Cardiac fibroblast (primary cell): ENCODE data around the gene TSC1.

Source experiments
- DNase-seq, 2 donors: peaks; one replicate each; pipeline versions ENCODE4 v3.0.0 to v3.0.0-alpha.2; 2010; ENCODE audit warnings: low read depth in 2 of 2
- H3K4me3 ChIP-seq, 2 donors: replicated peaks in 1 of 2; 1 replicate in 1 of 2; 2 replicates in 1 of 2; pipeline ENCODE4 v1.5.1; 2011; ENCODE audit warnings: low read depth in 2 of 2, low read length in 2 of 2, mild to moderate bottlenecking in 2 of 2, moderate library complexity in 1 of 2
- CTCF ChIP-seq: IDR thresholded peaks from one replicate; pipeline ENCODE4 v1.5.1; 2011; ENCODE audit warnings: low read depth, mild to moderate bottlenecking, low read length, inconsistent platforms

Gene TSC1

DNA sequence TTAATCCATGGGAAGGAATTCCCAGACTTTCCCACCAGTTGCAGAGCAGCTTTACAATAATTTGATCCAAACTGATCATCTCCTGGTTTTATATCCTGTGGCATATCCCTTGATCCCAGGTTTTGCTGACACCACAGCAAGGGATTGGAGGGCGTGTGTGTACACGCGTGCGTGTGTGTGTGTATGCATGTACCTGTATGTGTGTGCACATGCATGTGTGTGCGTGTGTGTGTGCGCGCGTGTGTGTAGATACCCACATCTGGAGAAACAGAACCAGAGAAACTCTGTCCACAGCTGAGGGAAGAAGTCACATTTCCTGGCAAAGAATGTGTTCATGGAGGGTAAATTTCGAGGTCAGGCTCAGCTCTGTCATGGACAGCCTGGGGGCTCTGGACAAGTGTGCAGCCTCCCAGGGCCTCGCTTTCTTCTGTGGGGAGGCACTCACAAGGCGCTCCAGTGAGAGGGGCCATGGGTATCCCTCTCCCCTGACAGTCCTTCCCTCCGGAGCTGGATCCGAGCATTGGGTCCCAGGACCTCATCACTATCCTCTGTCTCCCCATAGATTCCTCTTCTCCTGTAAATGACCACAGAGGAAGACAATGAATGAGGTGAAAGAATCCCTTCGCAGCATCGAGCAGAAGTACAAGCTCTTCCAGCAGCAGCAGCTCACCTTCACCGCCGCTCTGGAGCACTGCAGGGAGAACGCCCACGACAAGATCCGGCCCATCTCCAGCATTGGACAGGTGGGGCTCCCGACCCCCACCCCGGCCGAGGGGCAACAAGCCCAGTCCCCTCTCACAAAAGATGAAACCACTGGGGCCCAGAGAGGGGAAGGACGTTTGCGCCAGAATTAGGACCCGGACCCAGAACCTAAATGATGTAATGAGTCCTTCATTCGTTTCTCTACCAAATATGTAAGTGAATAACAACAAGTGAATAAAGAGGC, 60.8 kb downstream of the TSC1 start:
- no peak overlapping the region for H3K4me3 ChIP-seq
- no peak for DNase-seq
- no peak for TF ChIP-seq CTCF

- TF ChIP-seq CTCF = no peak
- no peak overlapping the region for H3K4me3 ChIP-seq
- DNase-seq = no peak
Measured at GRCh38 chr9:132882616-132883015, 61.8 kb downstream of the TSC1 start.

DNA sequence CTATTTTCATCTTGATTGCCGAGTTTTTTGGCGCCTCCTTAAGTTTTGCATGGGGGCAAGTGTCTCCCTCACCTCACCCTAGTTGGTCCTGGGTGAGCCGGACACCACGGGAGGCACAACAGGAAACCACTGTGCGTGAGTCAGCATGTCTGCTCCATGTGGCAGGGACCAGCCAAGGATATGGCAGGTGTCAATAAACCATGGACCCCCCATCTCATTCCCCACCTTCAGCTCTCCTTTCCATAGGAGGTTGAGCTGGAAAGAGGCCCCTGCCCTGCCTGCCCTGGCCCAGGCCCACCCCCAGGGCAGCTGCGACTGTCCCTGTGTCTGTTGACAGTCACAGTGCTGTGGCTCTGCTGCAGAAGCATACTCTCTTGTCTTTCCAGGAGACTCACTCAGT, 62.6 kb downstream of the TSC1 start:
- TF ChIP-seq CTCF = no peak
- no peak overlapping the region for H3K4me3 ChIP-seq
- DNase-seq = no peak

GRCh38 chr9:132880324-132880661, 64.1 kb downstream of the TSC1 start:
- DNase-seq = no peak
- no peak for TF ChIP-seq CTCF
- H3K4me3 ChIP-seq = no peak overlapping the region

DNA sequence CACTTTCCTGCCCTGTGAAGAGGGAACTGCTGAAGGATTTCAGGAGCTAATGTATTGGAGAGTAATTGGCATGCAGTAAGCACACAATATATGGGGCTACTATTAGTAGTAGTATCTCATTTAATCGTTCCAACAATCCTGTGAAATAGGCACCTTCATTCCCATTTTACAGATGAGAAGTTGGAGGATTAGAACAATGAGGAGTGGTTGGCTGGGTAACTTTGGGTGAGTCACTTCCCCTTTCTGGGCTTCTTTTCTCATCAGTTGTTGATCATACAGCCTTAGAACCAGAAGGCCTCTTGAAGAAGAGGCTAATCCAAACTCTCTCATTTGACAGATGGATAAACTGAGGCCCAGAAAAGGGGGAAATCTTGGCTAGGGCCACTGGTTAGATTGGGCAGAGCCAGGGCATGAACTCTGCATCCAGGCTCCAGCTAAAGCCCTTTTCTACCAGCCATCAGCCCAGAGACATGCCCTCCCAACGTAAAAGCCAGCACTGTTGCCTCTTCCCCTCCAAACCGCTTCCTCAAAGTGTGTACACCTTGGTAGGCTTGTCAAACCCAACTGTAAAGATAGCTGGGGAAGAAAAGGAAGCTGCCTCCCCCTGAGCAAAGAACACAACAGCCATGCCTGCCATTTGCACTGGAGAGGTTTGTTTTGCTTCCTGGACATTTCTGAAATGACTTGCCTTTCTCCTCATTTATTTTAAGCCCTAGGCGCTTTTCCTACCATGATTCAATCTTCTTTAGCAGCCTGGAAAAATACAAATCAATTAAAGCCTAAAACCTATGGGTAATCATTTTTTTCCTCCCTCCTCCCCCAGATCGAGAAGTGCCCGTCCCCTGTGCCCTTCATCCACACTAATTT, 64.7 kb downstream of the TSC1 start:
- H3K4me3 ChIP-seq = no peak overlapping the region
- TF ChIP-seq CTCF = no peak
- DNase-seq = peak in 1 of 2 donors; percentile 13

DNA sequence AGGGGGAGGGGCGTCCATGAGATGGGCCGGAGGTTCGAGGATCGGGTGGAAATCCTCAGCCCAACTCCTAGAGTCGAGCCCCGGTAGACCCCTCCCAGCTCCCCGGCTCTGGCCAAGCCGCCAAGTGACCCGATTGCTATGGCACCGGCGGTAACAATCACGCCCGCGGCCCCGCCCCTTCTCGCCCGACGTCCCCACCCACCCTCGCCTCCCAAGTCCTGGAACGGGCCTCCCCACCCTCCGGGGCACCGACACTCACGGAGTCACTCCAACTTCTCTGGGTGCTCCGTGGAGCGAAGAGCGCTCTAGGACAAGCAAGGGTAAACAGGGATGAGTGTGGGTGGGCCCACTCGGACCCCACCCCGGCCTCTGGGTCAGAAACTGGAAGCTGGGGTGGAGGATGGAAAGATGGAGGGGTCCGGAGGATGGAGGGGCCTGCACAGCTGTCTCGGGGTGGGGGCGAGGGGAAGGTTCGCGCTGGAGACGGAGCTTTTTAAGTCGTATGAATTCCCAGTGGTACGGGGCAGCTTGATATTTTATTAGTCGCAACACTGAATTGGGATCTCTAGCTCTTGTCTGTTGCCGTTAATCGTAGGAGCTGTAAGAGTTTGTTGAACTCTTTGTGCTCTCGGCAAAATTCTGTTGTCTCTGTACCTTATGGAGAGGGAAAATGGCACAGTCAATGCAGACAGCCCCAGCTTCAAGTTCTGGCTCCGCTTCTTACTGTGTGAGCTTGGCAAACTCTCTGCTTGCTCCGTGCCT, 65.5 kb downstream of the TSC1 start, which contains the start of gene SPACA9:
Gene SPACA9, plus strand, starts transcription at position 204 of the 762 bp plus-strand sequence. CDS start 5,050 bp downstream, outside the sequence.
- TF ChIP-seq CTCF = no peak
- H3K4me3 ChIP-seq = peak within 1 kb of the TSS; percentile 96 to 98
- peak; percentile 53 to 73 for DNase-seq
